HG03025 (cell line): Measurements from ENCODE around the gene TFB1M.
"Not testable (repeated sequence)": the region's sequence is repeated elsewhere in the genome, so short reads cannot be mapped to it uniquely, and the experiment has no call there.

ENCODE experiments used
- ATAC-seq: cut with Tn5 transposase; IDR thresholded peaks from one replicate; pipeline ENCODE4 v1.9.1; 2021; ENCODE audit warnings: mild to moderate bottlenecking, moderate library complexity; ENCODE audit not compliant: unreplicated experiment, low FRiP score

The TFB1M gene

GRCh38 chr6:155245193-155245592 is 69.1 kb downstream of the TFB1M start:
- no peak for ATAC-seq

DNA sequence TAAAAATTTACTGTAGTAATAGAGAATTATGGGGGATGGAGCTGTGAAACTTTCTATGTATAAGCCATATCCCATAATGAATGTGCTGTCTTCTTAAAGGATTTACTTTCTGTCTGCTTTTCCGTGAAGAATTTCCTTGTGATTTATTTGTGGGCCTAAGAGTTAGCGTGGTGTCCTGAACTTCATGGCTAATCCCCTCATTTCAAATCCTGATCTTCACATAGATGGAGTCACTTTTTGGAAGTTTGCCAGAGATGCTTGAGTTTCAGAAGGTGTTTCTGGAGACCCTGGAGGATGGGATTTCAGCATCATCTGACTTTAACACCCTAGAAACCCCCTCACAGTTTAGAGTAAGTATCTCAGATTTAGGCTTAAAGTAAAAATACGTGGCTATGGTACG is 69.8 kb downstream of the TFB1M start:
- ATAC-seq: no peak

- no peak for ATAC-seq
These were observed 72.3 kb downstream of the TFB1M start for GRCh38 chr6:155241966-155242365.

DNA sequence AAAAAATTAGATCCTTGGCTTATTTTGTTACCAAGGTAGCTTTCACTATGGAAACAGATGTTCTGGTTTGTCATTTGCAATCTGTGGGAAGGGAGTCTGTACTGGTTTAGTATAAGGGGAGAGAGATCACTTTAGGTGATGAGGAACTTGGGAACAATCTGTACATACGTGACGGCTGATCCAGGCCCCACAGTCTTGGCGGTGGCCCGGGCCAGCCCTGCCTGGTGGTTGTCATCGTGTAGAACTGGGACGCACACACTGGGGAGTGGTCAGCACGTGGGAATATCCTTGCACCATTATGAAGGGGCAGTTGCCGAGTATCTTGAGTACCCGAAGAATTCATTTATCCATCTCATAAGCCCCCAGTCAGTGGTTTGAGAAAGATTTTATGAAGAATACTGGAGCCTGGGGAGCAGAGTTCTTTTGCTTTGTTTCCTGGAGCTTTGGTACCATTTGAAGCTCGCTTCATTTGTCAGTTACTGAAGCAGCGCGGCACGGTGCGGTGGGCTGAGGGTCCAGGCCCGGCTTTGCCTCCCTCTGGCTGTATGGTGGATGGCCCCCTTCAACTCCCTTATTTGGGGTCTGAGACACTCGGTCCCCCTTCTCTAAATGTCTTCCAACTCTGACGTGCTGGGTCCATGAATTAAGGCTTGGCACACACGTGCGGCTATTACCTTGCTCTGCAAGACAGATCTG is 73.2 kb downstream of the TFB1M start:
- no peak for ATAC-seq

DNA sequence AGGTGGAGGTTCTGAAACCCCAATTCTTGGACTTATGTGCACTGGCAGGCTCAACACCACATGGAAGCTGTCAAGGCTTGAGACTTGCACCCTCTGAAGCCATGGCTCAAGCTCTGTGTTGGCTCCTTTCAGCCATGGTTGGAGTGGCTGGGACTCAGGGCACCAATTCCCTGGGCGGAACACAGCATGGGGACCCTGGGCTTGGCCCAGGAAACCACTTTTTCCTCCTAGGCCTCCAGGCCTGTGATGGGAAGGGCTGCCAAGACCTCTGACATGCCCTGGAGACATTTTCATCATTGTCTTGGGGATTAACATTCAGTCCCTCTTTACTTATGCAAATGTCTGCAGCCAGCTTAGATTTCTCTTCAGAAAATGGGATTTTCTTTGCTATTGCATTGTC is 76.7 kb downstream of the TFB1M start:
- no peak for ATAC-seq

DNA sequence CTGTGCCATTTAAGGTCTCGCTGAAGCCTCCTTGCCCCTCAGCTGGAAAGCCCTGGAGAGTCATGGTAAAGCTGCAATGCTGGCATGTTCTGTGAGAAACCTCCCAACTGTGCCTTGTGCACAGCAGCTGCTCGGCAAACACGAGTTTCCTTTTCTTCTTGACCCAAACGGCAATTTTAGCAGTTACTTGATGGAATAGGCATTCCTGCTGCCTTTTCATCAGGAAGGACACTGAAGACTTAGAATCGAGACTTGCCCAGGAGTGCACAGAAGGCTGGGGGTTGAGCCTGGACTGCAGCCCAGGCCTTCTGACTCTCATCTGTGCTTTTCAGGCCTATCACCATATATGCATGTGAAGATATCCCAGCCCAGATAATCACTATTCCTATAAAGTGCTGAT is 79.2 kb downstream of the TFB1M start:
- ATAC-seq: no peak

DNA sequence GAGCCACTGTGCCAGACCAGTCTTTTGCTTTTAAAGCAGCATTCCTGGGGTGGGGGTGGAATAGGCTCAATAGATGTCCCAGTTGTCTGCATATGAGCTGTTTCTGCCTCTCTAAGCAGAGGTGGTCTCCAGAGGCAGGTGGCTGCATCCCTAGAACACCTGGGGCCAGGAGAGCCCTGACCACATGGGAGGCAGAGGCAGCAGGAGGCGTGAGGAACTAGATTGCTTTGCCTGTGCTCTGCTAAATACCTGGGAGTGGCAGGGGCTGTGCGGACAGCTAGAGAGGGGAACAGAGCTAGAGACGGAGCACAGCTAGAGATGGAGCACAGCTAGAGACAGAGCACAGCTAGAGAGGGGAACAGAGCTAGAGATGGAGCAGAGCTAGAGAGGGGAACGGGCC is 79.6 kb downstream of the TFB1M start:
- no peak for ATAC-seq

DNA sequence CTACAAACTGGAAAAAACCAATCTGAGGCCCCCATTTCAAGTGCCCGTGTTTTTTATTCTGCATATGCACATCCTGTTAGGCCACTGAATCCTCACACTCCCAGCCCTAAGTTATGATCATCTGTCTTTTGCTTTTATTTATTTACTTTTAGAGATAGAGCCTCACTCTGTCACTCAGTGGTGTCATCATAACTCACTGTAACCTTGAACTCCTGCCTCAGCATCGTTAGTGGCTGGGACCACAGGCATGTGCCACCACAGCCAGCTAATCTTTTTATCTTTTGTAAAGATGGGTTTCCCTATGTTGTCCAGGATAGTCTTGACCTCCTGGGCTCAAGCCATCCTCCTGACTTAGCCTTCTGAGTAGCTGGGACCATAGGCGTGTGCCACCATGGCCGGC is 80.1 kb downstream of the TFB1M start:
- no peak for ATAC-seq

- ATAC-seq: no peak
These were observed 81.4 kb downstream of the TFB1M start for GRCh38 chr6:155232848-155233247.

- ATAC-seq: not testable (repeated sequence)
These were observed 83.3 kb downstream of the TFB1M start for GRCh38 chr6:155230975-155231374.

DNA sequence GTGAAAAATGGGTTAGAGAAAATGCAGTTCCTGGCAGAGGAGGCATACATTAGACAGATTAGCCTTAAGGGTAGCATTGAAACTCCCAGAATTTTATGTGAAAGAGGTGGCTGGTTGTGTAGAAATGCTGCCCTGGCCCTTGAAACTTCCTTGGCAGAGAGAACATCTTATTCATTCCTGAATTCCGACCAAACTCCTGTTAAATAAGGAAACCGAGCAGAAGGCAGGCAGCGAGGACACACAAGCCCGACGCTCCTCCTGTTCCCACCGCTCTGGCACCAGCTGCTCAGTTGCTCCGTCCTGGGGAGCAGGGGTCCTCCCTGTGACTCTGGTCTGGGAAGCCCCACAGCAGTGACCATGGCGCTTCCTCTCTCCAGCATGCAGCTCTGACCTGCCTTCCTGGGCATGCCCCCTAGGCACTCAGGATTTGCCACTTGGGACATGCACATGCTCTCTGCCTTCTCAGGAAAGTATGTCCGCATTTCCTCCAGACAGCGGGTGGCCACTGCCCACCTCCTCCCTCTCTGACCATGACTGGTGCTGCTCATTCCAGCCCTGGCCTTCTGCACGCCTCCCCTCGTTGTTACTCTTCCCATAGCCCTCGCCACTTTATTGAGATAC is 85.6 kb downstream of the TFB1M start:
- no peak for ATAC-seq

DNA sequence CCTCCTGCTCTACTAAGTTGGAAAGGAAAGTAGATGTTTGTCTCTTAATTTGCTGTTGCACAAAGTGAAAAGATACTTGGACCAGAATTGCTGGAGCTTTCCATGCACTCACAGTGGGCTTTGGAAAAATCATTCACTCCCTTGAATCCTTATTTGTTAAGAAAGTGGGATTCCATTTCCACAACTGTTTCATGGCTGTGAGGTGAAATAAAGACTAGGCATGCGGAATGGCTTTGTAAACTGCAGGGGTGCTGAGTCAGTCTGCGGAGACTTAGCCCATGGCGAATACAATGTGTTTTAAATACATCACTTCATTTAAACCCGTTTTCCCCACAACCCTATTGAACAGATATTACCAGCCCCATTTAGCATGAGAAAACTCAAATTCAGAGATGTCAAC is 87.2 kb downstream of the TFB1M start:
- ATAC-seq: no peak

GRCh38 chr6:155224618-155225017 is 89.7 kb downstream of the TFB1M start:
- no peak for ATAC-seq

GRCh38 chr6:155223646-155224451 is 90.4 kb downstream of the TFB1M start:
- ATAC-seq: peak; percentile 92

DNA sequence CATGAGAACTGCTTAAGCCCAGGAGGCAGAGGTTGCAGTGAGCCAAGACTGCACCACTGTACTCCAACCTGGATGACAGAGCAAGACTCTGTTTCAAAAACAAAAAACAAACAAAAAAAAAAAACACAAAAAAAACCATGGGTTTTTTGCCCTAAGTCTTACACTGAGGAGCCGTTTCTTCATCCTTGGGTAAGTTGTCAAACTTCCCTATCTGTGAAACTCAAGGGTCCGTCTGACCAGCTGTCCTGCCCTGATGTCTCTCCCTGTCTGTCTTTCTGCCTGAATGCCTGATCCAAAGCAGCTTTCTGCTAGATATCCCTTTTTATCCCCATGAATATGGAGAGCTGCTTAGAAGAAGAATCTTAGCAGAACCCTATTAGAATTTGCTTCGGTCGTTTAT is 91.8 kb downstream of the TFB1M start:
- no peak for ATAC-seq

GRCh38 chr6:155221086-155221485 is 93.2 kb downstream of the TFB1M start:
- no peak for ATAC-seq

GRCh38 chr6:155219858-155220301 is 94.4 kb downstream of the TFB1M start:
- ATAC-seq: no peak

GRCh38 chr6:155219299-155219698 is 95.0 kb downstream of the TFB1M start:
- no peak for ATAC-seq

- not testable (repeated sequence) for ATAC-seq
These were observed 95.6 kb downstream of the TFB1M start for GRCh38 chr6:155218711-155219110.

DNA sequence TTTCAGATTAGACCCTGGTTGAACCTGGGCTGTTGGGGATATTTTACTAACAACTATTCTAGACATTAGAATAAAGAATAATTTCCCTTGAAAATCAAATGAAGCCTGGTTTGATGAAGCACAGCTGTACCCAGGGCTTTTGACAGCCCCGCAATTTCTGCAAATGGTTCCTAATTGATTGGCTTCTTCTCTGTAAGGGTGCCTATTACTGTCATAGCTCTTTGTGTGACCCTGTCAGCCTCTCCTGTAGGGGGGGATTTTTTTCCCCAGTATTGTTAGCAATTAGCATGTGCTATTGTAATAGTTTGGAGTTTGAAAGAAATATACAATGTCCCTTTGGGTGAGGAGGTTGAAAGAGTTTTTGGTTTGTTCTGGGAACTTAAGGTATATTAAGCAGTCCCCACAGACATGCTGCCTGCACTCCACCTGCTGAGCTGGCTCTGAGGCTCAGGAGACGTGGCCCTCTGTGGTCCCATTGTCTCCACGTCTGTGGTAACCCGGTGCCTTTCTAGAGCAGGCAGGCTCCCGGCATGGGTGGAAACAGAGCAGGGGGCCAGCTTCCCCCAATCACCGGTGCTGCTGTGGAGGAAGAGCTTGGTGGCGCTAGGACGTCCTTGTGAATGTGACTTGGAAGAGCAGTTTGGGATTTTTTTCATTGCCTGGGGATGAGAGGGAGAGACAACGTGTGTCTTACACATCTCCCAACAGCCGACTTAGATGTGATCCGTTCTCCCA is 97.8 kb downstream of the TFB1M start:
- ATAC-seq: no peak

DNA sequence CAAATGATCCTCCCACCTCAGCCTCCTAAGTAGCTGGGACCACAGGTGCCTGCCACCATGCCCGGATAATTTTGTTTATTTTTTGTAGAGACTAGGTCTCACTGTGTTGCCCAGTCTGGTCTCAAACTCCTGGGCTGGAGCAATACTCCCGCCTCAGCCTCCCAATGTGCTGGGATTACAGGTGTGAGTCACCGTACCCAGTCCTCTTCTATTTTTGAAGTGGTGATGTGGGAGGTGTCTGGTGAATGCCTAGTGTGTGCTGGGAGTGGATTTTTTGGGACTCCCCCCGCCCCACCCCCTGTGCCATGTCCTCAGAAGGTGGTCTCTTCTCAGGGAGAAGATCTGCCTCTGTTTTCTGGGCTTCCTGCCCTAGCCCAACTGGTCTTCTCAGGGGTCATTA is 98.4 kb downstream of the TFB1M start:
- no peak for ATAC-seq
